ENCODE measurements around the gene SLC66A1.

Gene SLC66A1

GRCh38 chr1:19306941-19307340, 5.2 kb upstream of the SLC66A1 start:
- DNase-seq = no peak

- DNase-seq = no peak
Measured at GRCh38 chr1:19307794-19308508, 4.2 kb upstream of the SLC66A1 start.

- DNase-seq = no peak
Measured at GRCh38 chr1:19308509-19308907, 3.6 kb upstream of the SLC66A1 start.

- no peak for DNase-seq
Measured at GRCh38 chr1:19309123-19309813, 2.9 kb upstream of the SLC66A1 start.

- DNase-seq = no peak
Measured at GRCh38 chr1:19310061-19310460, 2.1 kb upstream of the SLC66A1 start.

GRCh38 chr1:19310720-19311502, 1.2 kb upstream of the SLC66A1 start:
- DNase-seq = no peak

- no peak for DNase-seq
Measured at GRCh38 chr1:19311503-19311930, 609 bp upstream of the SLC66A1 start.

- no peak for DNase-seq
Measured at GRCh38 chr1:19312782-19313635, 883 bp downstream of the SLC66A1 start.

GRCh38 chr1:19313636-19313959, 1.5 kb downstream of the SLC66A1 start:
- no peak for DNase-seq

- no peak for DNase-seq
Measured at GRCh38 chr1:19313961-19314882, 2.1 kb downstream of the SLC66A1 start.

- DNase-seq = no peak
Measured at GRCh38 chr1:19315378-19316198, 3.5 kb downstream of the SLC66A1 start.

GRCh38 chr1:19317126-19317910, 5.2 kb downstream of the SLC66A1 start:
- no peak for DNase-seq

- no peak for DNase-seq
Measured at GRCh38 chr1:19319196-19319595, 7.1 kb downstream of the SLC66A1 start.

GRCh38 chr1:19321071-19321470, 8.9 kb downstream of the SLC66A1 start:
- no peak for DNase-seq

- no peak for DNase-seq
Measured at GRCh38 chr1:19322481-19322880, 10.4 kb downstream of the SLC66A1 start.

GRCh38 chr1:19323987-19324664, 12.0 kb downstream of the SLC66A1 start:
- no peak for DNase-seq

GRCh38 chr1:19324665-19324990, 12.5 kb downstream of the SLC66A1 start:
- DNase-seq = no peak

- DNase-seq = no peak
Measured at GRCh38 chr1:19325368-19325957, 13.3 kb downstream of the SLC66A1 start.
